Measurements from ENCODE around the gene ALPI.
"Not testable (repeated sequence)": the region's sequence is repeated elsewhere in the genome, so short reads cannot be mapped to it uniquely, and the experiment has no call there.

The ALPI gene

DNA sequence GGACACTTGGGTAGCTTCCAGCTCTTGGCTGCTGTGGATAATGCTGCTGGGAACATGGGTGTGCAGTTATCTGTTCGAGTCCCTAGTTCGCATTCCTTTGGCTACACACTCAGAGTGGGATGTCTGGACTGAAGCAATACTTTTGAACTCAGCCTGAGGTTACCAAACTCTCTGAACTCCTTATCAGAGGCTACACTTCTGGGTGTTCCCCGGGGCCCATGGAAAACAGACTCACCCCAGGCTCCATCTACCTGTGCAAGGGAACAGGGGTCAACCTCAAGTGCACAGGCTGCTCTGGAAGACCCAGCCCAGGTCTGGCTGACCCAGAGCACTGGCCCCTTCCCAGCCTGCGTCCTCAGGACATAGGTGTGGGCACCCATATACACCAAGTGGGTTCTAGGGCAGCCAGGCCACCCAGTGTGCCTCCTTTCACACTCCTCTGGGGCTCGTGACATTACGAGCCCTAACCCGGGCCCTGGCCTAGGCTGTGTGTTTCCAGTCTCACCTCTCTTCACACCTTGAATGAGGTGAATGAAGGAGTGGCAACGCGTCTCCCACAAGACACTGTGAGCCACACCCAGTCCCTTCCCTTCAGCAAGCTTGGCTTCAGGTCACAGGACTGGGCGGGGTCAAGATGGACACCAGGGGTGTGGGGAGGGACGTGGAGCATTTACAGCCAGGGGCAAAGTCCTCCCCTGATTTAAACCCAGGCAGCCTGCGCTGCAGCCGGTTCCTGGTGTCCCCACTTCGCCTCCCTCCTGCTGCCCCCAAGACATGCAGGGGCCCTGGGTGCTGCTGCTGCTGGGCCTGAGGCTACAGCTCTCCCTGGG lies at the start of gene ALPI:
Gene ALPI, plus strand, starts transcription at position 728 of the 830 bp plus-strand sequence. Its CDS starts 47 bp downstream, at position 775.
- no peak for FAIRE-seq

DNA sequence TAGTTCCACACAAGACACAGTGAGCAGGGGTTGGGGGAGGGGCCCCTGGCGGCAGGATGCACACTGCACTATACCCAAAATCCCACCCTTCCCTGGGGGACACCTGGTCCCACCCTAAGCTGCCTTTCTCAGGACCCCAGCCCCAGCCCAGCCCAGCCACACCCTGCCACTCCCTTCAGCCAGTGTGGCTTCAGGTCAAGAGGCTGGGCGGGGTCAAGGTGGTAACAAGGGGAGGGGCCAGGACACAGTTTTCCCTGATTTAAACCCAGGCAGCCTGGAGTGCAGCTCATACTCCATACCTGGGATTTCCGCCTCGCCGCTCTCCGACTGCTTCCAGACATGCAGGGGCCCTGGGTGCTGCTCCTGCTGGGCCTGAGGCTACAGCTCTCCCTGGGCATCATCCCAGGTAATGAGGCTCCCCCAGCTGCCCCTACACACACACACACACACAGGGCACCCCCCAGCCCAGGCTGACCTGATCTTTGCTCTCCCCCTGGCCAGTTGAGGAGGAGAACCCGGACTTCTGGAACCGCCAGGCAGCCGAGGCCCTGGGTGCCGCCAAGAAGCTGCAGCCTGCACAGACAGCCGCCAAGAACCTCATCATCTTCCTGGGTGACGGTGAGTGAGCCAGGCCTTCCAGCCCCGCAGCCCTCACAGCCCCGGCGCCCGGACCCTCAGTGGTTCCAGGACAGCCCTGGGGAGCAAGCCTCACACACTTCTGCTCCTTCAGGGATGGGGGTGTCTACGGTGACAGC lies 49.2 kb upstream of the ALPI start, which contains the start of gene ALPG:
Gene ALPG, plus strand, starts transcription at position 289 of the 755 bp plus-strand sequence. Its CDS starts 51 bp downstream, at position 340.
- no peak for FAIRE-seq

DNA sequence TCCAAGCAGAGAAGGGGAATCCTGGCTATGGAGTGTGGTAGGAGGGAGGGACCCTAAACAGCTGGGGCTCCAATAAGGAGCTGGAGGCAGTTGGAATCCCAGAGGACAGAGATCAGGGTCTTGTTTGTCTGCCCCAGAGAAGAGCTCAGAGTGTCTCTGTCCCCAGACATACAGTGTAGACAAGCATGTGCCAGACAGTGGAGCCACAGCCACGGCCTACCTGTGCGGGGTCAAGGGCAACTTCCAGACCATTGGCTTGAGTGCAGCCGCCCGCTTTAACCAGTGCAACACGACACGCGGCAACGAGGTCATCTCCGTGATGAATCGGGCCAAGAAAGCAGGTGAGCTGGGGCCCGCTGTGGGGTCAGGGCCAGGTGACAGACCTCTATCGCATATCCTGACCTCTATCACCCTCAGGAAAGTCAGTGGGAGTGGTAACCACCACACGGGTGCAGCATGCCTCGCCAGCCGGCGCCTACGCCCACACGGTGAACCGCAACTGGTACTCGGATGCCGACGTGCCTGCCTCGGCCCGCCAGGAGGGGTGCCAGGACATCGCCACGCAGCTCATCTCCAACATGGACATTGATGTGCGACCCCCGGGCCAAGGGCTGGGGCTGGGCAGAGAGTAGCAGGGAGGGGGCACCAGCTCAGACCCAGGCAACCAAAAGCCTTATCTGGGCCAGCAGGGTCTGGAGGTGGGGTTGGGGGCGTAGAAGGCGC lies 48.4 kb upstream of the ALPI start:
- not testable (repeated sequence) for FAIRE-seq

DNA sequence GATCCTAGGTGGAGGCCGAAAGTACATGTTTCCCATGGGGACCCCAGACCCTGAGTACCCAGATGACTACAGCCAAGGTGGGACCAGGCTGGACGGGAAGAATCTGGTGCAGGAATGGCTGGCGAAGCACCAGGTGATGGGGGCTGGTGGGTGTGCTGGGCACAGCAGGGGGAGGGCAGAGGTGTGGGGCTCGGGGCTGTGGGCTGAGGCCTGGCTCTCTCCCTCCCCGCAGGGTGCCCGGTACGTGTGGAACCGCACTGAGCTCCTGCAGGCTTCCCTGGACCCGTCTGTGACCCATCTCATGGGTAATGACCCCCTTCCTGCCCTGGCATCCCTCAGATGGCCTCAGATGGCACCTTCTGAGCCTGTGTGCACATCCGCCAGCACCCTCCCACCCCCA lies 47.7 kb upstream of the ALPI start:
- FAIRE-seq, result not testable (repeated sequence)

GRCh38 chr2:232409617-232410016 lies 46.3 kb upstream of the ALPI start:
- FAIRE-seq, result not testable (repeated sequence)

- FAIRE-seq, result no peak
Observed at GRCh38 chr2:232410238-232410900, 45.6 kb upstream of the ALPI start.

DNA sequence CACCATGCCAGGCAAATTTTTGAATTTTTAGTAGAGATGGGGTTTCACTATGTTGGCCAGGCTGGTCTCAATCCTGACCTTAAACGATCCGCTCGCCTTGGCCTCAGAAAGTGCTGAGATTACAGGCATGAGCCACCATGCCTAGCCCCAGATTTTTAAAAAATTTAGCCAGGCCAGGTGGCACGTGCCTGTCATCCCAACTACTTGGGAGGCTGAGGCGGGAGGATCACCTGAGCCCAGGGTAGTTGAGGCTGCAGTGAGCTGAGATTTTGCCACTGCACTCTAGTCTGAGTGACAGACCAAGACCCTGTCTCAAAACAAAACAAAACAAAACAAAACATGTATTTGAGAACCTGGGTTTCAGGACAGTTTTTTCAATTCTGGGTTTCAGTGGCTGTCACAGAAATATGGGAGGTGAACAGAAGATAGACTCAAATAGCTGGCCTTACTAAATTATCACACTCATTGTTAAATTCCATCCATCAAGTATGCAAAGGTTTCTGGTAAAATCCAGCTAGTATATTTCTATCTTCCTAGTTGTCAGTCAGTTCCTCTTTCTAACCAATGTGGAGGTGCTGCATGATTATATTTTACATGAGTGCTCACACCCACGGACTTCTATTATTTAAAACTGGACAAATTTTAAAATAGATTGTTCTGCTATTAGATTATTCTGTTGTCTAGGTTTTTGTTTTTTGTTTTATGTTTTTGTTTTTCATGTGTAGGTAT lies 43.9 kb upstream of the ALPI start:
- no peak for FAIRE-seq

GRCh38 chr2:232412986-232413385 lies 43.0 kb upstream of the ALPI start:
- FAIRE-seq, result no peak

GRCh38 chr2:232415138-232415690 lies 40.7 kb upstream of the ALPI start:
- FAIRE-seq, result no peak

- FAIRE-seq, result no peak
Observed at GRCh38 chr2:232415736-232416520, 40.0 kb upstream of the ALPI start.

DNA sequence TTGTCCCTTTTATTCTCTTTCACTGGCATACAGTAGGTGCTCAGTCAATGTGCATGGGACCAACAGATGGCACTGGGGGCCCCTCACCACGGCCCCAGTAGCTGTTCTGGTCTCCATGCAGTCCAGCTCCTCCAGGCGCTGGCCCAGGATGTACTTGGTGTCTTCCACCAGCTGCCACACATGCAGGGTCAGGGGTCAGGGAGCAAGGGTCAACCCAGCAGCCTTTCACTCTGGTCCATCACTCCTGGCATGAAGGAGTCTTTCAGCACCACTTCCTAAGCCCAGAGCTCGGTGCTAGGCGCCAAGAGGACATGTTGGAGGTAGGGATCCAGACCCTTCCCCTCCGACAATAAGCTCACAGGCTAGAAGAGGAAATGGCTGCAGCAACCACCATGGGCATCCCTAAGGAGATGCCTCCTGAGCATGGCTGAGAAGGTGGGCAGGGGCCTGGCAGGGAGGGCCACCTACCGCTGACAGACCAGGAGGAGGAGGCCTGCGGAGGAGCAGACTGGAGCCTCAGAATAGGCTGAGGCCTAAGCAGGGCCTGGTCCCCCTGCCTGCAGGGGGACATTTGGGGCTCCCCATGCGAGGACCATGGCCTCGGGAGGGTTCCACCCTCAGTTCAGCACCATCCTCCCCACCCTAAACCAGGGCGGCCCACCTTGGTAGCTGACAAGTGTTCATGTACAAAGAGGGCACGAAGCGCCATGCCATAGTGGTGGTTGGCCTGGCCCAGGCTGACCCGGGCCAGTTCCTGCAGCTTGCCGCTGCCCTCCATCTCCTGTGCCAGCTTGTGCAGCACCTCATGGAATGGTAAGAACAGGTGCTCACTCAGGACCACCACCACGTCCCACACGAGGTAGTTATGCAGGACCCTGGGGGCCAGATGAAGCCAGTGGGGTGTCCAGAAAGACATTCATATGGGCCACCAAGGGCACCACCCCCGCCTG lies 39.2 kb upstream of the ALPI start:
- FAIRE-seq, result no peak

DNA sequence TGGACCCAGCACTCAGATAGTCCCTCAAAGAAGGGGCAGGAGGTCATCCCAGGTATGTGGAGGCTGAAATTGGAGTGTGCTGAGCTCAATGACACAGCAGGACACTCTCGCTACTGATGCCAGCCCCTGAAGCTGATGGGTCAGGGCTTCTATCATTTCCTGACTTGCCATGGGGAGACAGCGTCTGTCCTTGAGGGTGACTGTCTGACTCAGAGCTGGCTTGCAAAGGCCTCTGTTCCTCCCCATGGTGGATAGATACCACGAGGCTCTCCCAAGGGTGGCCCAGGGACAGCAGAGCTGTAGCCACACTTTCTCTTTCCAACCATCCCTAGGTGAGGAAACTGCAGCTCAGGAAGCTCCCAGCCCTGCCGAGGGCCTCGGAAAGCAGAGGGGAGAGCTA lies 38.5 kb upstream of the ALPI start:
- no peak for FAIRE-seq

DNA sequence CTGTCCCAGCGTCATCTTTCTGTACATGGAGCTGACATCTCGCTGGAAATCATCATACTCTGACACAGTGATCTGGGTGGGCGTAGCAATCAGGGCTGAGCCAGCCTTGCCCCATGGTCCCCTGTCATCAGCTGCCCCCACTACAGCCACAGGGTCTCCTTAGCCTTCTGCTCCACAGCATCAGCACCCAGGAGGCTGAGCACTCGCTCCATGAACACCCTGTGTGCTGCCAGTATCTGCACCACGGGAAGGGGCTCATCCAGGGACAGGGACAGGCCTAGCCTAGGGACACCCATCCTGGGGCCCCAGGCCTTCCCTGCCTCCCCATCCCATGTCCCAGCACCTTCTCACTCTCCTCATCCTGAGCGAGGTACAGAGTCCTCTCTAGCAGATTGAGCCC lies 37.9 kb upstream of the ALPI start:
- no peak for FAIRE-seq

- FAIRE-seq, result no peak
Observed at GRCh38 chr2:232418466-232419244, 37.3 kb upstream of the ALPI start.

GRCh38 chr2:232419245-232420072 lies 36.5 kb upstream of the ALPI start:
- FAIRE-seq, result no peak

DNA sequence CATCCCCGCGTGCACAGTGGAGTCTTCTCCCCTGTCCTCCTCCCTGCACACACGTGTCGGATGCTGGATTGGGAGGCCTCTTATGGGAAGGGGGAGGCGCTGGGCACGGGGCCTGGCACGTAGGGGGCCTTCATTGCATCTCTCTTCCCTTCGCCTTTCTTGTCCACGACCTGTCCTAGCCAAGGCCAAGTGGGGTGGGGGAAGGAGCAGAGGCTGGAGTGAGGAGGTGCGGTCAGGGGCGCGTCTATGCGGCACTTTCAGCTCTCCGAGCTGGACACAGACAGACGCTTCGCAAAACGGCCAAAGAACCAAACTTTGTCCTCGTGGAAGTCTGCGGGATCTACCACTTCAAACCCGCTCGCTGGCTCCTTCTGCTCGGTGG lies 35.9 kb upstream of the ALPI start:
- FAIRE-seq, result no peak

GRCh38 chr2:232420463-232421188 lies 35.3 kb upstream of the ALPI start:
- no peak for FAIRE-seq

Data from G401.6 (cell line).